HG03442 (cell line): Measurements from ENCODE around the gene DHDH.
A peak's percentile ranks its signal among the peaks of the same experiment; 100 is the strongest.

ENCODE experiments used
- ATAC-seq: cut with Tn5 transposase; IDR thresholded peaks from one replicate; pipeline ENCODE4 v1.9.1; 2021; ENCODE audit warnings: mild to moderate bottlenecking, moderate library complexity; ENCODE audit not compliant: unreplicated experiment

The DHDH gene

DNA sequence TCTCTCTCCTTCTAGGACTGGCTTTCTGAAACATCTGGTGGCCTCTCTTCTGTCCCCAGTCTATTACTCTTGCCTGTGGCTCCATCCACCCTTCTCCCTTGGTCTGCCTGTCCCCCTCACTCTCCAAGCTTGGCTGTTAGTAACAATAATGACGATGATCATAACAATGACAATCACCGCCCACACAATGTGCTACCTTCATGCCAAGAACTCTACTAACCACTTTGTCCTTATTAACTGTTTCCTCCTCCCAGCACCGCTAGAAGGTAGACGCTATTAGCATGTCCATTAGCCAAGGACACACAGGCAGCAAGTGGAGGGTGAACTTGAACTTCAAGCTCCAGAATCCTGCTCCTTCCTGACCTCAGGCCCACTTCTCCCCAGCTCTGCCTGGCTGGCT, 56.9 kb downstream of the DHDH start:
- ATAC-seq, result no peak

DNA sequence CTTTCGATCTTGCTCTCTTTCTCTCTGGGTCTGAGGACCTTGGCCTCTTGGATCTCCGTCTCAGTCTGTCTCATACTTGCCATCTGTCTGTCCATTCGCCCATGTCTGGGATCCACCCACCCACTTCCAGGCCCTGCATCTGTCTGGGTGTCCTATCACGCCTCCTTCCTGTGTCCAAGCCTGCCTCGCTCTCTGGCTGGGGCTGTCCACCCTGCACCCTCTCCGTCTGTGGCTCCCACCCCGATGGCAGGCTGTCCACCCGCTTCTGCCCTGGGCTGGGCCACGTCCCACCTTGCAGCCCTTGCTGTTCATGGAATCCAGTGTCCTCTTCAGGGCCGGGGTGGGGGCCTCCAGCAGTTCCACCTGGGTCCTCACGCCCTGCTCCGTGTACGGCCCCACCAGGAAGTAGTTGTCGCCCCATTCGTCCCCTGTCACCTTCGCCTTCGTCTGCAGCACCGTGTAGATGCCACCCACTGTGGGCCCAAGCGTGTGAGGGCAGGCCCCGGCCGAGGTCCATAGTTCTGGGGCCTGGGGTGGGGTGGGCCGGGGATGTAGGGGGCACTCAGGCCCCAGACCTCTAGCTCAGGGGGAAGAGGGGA, 57.6 kb downstream of the DHDH start:
- no peak for ATAC-seq

DNA sequence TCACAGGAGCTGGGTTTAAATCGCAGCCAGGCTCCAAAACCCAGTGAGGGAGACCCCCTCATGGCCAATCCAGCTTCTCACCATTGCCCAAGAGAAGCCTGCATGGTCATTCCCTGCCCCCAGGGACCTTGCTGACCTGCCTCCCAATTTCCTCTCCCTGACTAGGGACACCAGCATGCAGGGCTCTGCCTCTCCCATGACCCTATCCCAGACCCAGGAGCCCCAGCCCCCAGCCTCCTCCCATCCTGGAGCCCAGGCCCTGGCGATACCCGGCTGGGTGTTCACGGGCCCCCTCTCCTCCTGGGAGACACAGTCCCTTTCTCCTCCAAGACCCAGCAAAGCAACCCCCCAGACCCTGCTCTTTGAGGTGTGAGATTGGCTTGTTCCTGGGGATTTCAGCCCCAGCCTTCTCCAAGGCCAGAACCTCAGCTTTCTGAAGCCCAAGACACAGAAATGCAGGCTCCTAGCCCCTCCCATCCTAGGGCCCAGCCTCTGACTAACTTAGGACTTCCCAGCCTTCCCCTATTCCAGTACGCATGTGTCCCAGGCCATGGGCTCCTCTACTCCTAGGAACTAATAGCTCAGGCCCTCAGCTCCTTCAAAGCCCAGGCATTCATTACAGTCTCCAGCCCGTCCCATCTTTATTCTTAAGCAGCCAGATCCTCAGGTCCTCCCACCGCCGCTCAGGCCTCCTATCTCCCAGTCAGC, 58.5 kb downstream of the DHDH start:
- no peak for ATAC-seq

DNA sequence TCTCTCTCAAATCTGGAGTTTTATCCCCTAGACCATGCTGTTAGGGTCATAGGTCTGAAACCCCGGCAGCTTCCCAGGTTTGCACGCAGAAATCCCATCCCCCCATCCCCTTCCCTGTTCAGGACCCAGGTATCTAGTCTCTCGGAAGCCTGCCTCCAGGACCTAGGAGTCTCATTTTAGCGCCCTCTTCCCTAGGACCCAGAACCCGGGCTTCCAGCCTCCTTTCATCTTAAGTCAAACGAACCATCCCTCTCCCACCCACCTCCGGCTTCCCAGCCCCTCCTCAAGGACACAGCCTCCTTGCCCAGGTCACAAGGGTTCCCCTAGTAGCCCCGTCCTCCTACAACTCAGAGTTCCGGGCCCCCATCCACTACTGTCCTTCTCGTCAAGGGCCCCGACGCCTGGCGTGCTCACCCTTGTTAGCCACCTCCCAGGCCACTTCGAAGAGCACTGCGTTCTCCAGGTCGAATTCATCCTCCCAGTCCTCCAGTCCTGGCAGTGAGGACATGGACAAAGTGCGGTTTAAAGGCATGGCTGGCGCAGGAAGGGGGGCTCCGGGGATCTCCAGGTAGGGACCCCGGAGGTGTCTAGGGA, 59.2 kb downstream of the DHDH start:
- no peak for ATAC-seq

DNA sequence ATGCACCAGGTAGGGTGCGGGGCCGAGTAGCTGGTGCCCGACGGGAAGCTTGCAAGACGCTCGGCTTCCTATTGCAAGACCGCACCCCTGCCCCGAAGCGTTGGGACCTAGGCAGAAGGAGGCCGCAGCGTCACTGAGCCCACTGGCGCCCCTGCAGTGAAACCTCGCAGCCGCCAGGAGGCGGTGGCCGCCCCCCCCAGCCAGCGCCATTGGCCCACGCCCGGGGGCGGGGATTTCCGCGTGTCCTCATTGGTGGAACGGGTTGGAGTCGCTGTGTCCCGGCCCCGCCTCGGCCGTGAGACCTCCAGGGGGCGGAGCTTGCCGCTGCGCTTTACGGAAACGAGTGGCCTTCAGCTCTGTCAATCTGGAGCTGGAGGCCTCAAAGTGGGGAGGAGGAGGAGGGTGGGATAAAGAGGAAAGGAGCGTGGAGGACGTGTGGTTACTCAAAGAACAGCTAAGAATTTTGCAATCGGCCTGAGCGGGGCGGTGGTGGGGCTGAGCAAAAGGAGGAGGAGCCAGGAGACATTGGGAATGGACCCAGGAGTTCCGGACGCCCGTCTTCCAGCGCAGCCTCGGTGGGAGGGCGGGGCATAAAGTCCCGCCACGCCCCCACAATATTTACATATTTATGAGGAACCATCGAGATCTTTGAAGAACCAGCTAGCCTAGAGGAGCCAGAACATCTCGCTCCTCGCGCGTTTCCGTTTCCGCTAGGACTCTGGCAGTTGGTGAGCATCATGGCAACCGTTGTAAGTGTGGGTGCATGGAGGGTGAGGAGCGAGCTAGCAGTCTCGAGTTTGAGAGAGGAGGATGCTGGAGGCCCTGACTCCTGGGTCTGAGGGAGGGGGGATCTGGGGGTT, 59.9 kb downstream of the DHDH start, which contains the start of the genes GYS1 and RUVBL2:
Gene GYS1 (minus strand): TSS at position 135 of the 860 bp plus-strand sequence. CDS start 197 bp downstream, outside the sequence.
Gene RUVBL2 (plus strand): TSS at position 713 of the 860 bp plus-strand sequence. CDS start 25 bp downstream, at position 738.
- ATAC-seq, result peak; percentile 87

DNA sequence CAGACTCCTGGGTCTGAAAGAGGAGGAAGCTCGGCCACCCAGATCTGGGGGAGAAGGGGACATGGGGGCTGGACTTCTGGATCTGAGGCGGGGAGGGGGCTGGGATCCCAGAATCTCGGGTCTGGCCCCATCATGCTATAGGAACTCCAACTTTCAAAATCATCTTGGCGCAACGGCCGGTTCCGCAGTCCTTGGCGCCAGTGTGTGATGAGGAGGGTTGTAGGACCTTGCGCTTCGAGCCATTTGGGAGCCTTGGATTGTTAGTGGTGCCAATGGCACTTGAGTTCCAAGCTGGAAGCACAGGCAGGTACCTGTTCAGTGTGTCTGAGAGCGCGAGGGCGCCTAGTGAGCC, 60.5 kb downstream of the DHDH start:
- ATAC-seq, result no peak
